HG03139 (cell line): ENCODE results near the gene KATNIP.
"Not testable (repeated sequence)": the region's sequence is repeated elsewhere in the genome, so short reads cannot be mapped to it uniquely, and the experiment has no call there.

Experiments
- ATAC-seq: cut with Tn5 transposase; IDR thresholded peaks from one replicate; pipeline ENCODE4 v1.9.1; 2021; ENCODE audit not compliant: unreplicated experiment

Gene KATNIP

GRCh38 chr16:27534256-27534655 lies 15.7 kb upstream of the KATNIP start:
- ATAC-seq, result no peak

DNA sequence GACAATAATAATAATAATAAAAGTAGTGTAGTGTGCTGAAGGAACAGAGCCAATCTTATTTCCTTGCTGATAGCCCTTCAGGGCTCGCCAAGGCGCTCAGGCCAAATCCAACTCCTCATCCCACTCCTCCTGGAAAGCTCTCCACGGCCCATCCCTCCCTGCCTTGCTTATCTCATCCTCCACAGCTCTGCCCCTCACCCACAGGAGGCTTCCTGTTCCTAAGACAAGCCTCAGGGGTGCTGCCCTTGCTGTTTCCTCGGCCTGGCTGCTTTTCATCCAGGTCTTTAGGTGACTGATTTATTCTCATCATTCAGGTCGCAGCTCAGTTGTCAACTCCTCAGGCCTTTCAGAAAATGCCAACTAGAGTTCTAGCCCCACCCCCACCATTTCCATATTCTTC lies 11.4 kb upstream of the KATNIP start:
- ATAC-seq, result no peak

- ATAC-seq, result no peak
These were observed 10.8 kb upstream of the KATNIP start for GRCh38 chr16:27539120-27539519.

- no peak for ATAC-seq
These were observed 10.3 kb upstream of the KATNIP start for GRCh38 chr16:27539636-27540035.

- ATAC-seq, result no peak
These were observed 6.1 kb upstream of the KATNIP start for GRCh38 chr16:27543801-27544200.

GRCh38 chr16:27544671-27545070 lies 5.3 kb upstream of the KATNIP start:
- ATAC-seq, result no peak

DNA sequence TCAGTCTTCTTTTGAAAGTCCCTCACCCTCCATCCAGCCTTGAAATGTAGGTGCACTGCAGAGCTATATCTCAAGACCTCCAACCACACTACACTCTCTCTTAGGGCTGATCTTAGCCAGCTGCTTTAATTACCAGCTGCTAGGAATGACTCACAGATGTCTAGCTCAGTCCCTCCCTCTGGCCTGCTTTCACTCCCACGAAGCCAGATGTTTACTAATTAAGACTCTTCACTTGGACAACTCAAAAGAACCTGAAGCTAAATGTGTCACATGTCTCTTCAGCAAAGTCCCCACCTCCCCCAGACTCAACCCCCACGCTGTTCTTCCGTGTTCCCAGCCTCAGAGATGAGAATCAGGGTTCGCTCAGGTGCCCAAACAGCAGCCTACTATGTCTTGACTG lies 2.8 kb upstream of the KATNIP start:
- ATAC-seq, result no peak

- ATAC-seq, result no peak
These were observed 2.1 kb upstream of the KATNIP start for GRCh38 chr16:27547851-27548250.

DNA sequence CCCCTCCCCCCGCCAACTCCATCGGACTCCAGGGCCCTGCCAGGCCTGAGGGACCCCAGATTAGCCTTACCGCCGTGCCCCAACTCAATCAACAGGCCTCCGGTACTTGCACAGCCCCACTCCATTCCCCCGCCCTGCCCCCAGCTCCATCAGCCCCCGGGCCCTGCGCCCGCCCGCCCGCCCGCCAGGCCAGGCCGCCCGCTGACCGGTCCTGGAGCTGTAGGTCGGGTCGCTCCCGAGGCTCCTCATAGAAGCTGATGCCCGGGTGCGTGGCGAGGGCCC lies 539 bp upstream of the KATNIP start:
- ATAC-seq, result peak; percentile 12

DNA sequence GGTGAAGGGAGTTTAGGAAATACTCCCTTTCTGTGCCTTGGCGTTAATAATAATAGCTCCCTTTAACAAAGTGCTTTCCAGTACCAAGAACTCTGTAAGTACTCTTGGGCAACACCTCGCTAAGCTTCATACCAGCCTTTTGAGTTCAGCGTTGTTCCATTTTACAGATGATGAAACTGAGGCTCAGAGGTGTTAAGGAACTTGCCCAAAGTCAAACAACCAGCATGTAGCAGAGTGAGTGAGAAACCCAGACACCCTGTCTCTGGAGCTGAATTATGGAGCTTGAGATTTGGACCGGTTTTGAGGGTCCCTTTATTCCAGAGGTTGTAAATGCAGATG lies 607 bp downstream of the KATNIP start:
- ATAC-seq, result no peak

DNA sequence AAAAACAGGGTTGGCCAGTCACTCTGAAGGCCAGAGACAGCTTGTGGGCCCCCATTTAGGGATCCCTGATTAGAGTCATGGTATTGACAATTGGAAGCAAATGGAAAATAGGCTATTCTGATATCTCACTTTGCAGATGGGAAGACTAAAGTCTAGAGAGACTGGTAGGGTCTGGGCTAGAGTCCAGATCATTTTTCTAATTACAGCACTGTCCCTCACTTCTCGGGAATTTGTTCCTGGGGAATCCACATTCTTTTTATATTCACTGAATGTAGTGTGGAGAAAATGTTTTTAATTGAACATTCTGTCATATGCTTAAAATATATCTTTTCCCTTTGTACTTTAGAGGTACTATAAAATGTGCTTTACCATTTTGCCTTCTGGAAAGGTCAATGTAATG lies 1.1 kb downstream of the KATNIP start:
- no peak for ATAC-seq

DNA sequence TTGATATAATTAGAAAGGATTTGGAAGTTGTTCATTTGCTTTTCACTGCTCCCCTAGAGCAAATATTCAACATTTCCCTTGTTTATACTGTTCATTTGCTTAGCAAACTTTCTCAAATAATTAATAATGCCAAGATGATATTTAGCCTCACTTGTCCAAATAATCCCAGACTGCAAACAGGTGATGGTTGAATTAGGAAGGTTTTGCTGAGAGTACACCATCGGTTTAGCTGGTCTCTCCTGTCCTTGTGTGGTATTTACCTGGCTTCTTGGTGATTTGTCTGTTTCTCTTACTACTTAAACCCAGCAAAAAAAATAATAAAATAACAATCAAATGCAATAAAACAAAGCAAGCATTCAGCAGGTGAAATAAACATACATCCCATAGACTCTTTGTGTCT lies 6.5 kb downstream of the KATNIP start:
- ATAC-seq, result no peak

DNA sequence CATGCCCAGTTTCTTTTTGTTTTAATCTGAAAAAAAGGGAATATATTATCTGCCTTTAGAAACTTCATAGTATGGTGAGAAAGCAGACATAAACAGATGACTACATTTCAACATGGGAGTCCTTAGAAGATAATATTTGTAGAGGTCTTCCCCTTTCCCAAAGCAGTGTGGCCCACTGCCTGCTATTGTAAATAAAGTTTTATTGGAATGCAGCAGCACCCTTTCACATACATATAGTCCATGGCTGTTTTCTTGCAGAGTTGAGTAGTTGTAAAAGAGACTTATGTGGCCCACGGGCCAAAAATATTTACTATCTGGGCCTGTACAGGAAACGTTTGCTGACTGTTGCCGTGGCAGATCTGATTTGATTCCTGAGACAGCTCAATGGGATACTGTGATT lies 8.5 kb downstream of the KATNIP start:
- ATAC-seq, result no peak

DNA sequence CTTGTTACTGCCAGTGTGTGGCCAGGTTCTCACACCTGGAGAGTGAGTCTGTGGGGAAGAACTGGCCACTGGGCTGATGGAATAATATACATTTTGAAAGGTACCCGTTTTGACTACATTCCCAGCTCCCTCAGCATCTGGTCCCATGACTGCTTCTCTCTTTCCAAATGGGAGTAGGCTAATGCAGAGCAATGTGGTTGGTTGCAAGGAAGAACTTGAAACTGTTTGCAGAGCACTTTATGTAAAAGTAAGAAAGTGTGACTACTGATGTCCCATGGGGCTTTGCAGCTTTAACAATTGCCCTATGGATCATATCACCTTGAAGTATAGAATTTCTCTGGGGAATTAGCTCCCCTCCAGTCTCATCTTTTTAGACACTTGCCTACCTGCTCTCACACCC lies 9.0 kb downstream of the KATNIP start:
- ATAC-seq, result no peak

GRCh38 chr16:27561216-27561615 lies 11.3 kb downstream of the KATNIP start:
- ATAC-seq, result no peak

DNA sequence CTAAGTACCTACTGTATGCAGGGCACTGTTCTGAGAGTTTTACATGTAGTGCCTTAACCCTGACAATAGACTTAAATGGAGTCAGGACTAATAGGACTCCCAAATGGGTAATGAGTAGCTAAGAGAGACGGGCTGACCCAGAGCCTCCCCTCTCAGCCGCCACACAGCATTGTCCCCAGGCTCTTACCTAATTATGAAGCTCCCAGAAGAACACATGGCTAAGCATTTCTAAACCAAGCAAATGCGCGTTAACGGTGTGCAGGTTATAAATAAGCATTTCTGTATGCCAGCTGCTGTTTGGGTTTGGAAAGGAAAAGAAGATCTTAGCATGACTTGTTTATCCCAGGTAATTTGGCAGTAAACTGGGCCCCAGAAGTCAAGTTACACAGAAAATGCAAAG lies 14.3 kb downstream of the KATNIP start:
- no peak for ATAC-seq

DNA sequence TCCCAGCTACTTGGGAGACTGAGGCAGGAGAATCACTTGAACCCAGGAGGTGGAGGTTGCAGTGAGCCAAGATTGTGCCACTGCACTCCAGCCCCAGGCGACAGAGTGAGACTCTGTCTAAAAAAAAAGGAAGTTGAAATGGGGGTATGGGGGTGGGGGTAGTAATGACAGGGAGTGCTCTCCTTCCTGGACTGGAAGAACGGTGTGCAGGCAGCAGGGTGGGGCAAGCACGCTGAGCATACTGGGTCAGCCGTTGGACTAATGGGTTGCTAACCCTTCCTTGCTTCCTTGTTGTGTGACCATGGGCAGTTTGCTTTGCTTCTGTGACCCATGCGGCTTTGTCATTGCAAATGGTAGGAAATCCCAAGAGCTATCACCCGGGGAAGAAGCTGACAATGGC lies 16.5 kb downstream of the KATNIP start:
- ATAC-seq, result no peak

DNA sequence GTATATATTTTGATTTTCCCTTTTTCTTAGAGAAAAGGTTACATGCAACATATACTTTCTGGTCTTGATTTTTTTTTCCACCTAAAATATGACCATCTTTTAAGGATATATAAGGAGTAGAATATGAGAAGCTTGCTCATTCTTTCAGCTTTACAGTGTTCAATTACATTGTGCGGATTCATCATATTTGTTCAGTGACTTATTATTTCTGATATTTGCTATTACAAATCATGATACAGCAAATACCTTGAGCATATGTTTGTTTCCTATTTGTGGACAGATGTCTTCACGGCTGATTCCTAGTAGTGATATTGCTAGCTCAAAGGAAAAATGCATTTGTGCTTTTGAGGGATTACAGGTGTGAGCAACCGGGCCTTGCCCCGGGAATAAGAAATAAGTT lies 18.1 kb downstream of the KATNIP start:
- ATAC-seq, result no peak

DNA sequence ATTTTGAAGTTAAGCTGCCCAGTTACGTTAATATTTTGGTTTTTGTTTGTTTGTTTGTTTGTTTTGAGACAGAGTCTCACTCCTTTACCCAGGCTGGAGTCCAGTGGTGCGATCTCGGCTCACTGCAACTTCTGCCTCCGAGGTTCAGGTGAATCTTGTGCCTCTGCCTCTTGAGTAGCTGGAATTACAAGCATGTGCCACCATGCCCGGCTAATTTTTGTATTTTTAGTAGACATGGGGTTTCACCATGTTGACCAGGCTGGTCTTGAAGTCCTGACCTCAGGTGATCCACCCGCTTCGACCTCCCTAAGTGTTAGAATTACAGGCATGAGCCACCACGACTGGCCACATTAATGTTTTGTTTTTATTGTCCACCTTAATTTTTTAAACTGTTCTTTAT lies 21.0 kb downstream of the KATNIP start:
- not testable (repeated sequence) for ATAC-seq

- ATAC-seq, result no peak
These were observed 21.7 kb downstream of the KATNIP start for GRCh38 chr16:27571433-27572326.

DNA sequence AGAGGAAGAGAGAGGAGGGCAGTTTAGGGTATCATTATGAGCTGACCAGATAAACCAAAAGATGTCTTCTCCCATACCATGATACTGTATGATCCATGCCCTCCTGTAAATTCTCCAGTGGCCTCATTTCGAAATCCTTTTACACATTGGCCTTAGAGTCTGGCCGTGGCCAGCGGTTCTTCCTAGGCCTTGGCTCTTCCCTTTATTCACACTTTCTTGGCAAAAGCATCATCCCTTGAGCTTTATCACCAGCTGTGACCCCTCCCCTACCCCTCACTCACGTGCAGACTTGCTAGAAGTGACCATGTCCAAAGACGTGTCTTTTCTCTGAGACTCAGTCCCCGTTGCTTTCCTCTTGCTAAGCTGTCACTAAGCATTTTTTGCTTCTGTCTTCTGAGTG lies 22.8 kb downstream of the KATNIP start:
- ATAC-seq, result no peak

DNA sequence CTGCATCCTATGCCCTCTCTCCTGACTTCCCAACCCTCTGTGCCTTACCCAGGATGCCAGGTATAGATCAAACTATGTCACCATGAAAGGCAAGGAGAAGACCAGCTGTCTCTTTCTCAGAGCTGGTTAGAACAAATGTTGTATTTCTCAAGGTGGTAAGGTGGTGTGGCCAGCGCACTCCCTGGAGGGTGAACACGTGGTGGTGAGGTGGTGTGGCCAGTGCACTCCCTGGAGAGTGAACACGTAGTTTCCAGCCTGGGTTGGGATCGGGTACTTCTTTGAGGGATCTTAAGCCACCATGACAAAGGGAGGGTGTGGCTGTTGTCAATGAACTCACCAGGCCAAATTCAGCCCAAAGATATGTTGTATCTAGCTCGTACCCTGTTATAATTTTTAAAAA lies 26.8 kb downstream of the KATNIP start:
- ATAC-seq, result no peak
